Fibroblast of mammary gland (primary cell): ENCODE results near the gene SULT1C2.

Experiments used
- DNase-seq: peaks from one replicate; pipeline ENCODE4 v3.0.0-alpha.2; 2010; ENCODE audit warnings: low read depth
- H3K4me3 ChIP-seq: 2 replicates; pipeline ENCODE4 v1.5.1; 2011; ENCODE audit warnings: low read depth, mild to moderate bottlenecking, low read length, moderate library complexity; ENCODE audit not compliant: control insufficient read depth
- TF ChIP-seq, protein P1 (sequence below): conservative IDR thresholded peaks from 2 replicates; pipeline ENCODE4 v1.5.1; 2011; ENCODE audit warnings: low read depth, low read length, inconsistent platforms; ENCODE audit not compliant: control insufficient read depth, insufficient read depth

Gene SULT1C2

DNA sequence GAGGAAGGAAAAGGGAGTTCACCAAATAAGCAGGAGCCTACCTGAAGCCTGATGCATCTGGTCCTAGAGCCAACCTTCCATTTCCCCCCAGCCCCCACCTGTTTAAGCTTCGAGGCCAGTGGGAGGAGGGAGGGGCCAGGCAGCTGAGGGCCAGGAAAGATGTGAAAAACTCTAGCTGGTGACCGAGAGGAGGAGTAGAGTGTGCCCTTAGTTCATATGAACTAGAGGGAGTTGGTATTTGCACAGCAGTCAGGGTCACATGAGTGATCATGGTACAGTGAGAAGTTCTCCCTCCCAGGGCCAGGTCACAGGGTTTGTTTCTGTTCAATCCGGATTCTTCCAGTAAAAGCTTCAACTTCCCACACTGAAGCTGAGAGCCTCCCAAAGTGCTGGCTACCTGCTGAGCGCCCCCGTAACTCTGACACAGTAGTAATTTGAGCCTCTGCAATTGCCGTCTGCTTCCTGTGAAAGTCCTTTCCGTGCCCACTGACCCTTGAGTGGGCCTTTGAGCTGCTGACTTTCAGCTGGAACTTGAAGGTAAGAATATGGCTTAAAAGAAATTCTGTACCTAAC, at the start of gene SULT1C2:
SULT1C2 (plus strand) TSS at position 362 of the 573 bp plus-strand sequence. CDS start 4,773 bp downstream, outside the sequence.
- no peak within 1 kb of the TSS for H3K4me3 ChIP-seq
- peak; percentile 24 for DNase-seq
- TF ChIP-seq, protein P1, sequence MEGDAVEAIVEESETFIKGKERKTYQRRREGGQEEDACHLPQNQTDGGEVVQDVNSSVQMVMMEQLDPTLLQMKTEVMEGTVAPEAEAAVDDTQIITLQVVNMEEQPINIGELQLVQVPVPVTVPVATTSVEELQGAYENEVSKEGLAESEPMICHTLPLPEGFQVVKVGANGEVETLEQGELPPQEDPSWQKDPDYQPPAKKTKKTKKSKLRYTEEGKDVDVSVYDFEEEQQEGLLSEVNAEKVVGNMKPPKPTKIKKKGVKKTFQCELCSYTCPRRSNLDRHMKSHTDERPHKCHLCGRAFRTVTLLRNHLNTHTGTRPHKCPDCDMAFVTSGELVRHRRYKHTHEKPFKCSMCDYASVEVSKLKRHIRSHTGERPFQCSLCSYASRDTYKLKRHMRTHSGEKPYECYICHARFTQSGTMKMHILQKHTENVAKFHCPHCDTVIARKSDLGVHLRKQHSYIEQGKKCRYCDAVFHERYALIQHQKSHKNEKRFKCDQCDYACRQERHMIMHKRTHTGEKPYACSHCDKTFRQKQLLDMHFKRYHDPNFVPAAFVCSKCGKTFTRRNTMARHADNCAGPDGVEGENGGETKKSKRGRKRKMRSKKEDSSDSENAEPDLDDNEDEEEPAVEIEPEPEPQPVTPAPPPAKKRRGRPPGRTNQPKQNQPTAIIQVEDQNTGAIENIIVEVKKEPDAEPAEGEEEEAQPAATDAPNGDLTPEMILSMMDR: no peak

DNA sequence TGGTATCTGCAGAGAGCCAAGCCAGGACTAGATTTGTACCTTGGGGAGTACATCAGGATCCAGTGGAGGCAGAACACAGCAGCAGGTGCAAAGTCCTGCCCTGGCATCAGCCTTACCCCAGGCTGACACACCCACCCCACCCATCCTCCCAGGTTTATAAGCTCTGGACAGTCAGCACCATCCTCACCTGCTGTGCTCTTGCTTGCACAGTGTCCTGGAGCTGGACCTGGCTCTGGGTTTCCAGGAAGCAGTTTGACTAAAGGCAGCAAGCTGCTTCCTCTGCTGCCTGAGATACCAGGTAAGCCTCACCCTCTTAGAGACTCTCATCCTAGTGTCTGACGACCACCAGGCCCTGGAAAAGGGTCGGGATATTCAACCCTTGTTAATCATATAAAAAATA, 48.9 kb upstream of the SULT1C2 start, which contains the start of gene SULT1C3:
SULT1C3 (plus strand) TSS at position 183 of the 400 bp plus-strand sequence. CDS start 7,227 bp downstream, outside the sequence.
- DNase-seq: no peak
- TF ChIP-seq, protein P1: no peak

DNA sequence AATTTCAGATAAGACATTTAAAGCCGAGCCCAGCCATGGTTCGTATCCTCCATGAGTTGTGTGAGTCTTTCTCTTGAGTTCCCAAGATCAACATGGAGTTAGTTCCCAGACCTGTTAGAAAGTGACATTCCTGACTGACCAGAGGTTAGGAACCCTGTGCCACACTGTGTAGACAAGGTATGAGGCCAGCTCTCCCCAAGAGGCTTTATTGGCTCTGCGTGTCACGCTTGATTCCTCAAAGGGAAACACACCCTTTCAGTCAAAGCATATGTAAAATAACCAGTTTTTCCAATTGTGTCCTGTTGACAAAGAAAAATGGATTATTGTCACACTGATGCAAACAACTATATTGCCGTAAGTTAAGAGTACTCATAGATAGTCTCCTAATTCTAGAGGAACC, 47.7 kb upstream of the SULT1C2 start:
- DNase-seq: no peak
- no peak overlapping the region for H3K4me3 ChIP-seq
- TF ChIP-seq, protein P1: no peak

More for the DNA sequence above, 48.9 kb upstream of the SULT1C2 start, which contains the start of gene SULT1C3:
- H3K4me3 ChIP-seq: no peak within 1 kb of the TSS

DNA sequence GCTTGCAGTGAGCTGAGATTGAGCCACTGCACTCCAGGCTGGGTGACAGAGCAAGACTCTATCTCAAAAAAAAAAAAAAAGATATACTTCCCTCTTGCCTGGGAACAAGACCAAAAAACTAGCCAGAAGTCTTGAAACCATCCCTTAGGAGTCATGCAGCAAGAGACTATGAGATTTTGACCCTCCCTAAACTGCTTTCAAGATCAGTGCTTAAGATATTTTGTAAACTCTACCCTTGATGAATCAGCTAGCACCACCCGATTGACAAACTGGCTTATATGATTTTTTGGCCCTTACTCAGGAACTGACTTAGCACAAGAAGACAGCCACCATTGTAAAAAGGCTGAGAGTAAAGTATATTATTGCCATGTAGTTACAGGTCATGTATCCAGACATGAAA, 45.1 kb upstream of the SULT1C2 start:
- DNase-seq: peak; percentile 88
- no peak overlapping the region for H3K4me3 ChIP-seq
- TF ChIP-seq, protein P1: no peak

DNA sequence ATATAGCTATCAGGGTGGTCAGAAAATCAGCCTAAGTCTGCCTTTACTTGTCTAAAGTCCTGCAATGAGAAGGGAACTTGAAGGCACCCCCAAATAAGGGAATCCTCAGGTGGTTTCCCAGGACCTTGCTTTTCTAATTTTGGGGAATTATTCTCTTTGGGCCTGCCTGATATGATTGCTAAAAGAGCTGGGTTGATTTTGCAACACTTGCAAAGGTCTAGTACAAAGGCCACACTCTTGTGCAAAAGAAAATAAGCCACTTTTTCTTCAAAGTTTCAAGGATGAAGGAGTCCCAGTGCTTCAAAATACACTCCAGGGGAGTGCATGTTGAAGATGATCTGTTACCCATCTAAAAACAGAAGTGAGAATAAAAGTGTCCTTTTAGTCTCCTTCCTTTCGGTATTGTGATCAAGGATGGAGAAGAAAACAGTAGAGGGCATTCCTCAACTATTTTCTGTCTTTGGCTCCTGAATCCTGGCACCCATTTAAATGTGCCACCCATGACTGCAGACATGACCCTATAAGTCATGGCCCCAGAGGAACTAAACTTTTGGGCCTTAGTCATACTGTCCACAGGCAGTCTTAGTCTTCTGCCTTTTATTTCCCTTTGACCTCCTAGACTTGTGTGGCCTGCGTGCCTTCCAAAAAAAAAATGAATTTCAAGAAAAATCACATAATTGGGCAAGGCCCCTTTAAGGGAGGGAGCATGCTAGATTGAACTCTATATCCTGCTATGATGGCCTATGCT, 43.9 kb upstream of the SULT1C2 start:
- H3K4me3 ChIP-seq: no peak overlapping the region
- DNase-seq: peak; percentile 37
- TF ChIP-seq, protein P1: no peak

DNA sequence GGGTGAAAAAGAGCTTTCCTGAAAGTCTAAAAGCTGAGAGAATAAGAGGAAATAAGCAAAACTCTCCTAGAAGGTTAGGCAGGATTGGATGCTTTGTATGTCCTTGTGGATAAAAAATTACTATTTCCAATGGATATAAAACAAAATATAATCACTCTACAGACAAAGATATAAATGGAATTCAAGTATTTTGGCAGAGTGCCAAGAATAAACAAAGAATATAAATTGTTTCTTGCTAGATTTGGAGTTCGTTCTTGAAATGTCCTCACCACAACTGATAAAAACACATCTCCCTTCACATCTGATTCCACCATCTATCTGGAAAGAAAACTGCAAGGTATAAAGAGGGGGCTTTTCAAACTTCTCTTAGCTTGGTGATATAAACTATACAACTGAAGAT, 35.6 kb upstream of the SULT1C2 start:
- TF ChIP-seq, protein P1: no peak
- no peak overlapping the region for H3K4me3 ChIP-seq
- no peak for DNase-seq
